ENCODE measurements around the gene OR5B2.
"Not testable (repeated sequence)": the region's sequence is repeated elsewhere in the genome, so short reads cannot be mapped to it uniquely, and the experiment has no call there.

OR5B2 gene

DNA sequence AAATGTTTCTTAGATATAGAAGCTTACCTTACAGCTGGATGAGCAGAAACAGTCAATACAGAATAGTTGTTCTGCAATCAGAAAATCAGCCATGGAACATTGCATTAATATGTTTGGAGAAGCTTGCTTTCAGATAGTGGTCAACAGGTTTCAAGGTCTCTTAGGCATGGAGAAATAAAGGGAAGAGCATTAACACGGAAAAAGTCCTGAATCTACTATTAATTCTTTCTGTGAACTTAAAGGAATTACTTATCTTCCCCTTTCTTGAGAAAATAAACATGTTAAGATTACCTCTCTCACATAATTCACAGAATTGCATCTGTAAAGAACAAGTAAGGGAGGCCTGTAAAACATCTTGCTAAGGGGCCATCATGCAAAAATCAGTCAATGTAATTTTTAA is 21.1 kb downstream of the OR5B2 start, which contains the start of gene OR5B3:
OR5B3 (minus strand) TSS at position 101 of the 400 bp plus-strand sequence. CDS start 3,465 bp downstream, outside the sequence.
- no peaks in the 10 kb centered on the region for H3K36me3 ChIP-seq (ENCODE audit: control insufficient read depth in 1 of 2, insufficient read depth in 2 of 2, low read length in 2 of 2)
- H3K27me3 ChIP-seq (ENCODE audit: low read depth, low read length): no peaks in the 10 kb centered on the region
- H3K27ac ChIP-seq (ENCODE audit: low read length): no peak within 1 kb of the TSS
- H3K9me3 ChIP-seq (ENCODE audit: control insufficient read depth in 1 of 2, low read length in 2 of 2): peaks cover 4 to 18% of the 10 kb centered on the region in 2 donors
- no peak within 1 kb of the TSS for H3K4me3 ChIP-seq (ENCODE audit: low read depth in 1 of 2, low read length in 2 of 2)
- no peaks in the 10 kb centered on the region for H3K4me1 ChIP-seq (ENCODE audit: control insufficient read depth in 1 of 2, insufficient read depth in 2 of 2, low read length in 2 of 2)

DNA sequence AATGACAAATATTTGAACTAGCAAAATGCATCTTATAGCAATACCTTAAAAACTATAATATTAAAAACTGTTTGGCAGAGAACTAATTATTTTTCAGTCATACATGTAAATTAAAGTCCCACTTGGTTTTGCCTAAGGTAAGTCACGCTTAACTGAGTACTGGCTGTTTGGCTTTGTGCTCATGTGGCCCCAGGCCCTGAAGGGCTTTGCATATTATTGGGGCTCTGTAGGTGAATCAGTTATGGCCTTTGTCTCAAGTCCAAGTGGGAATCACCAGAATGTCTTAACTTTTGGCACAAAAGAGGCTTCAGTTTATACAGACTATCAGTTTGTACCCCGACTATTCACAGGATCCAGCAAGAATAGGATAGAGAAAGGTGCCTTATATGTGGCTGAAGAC is 28.3 kb downstream of the OR5B2 start:
- not testable (repeated sequence) for H3K27me3 ChIP-seq (ENCODE audit: low read depth, low read length); H3K4me1 ChIP-seq (ENCODE audit: control insufficient read depth in 1 of 2, insufficient read depth in 2 of 2, low read length in 2 of 2); H3K27ac ChIP-seq (ENCODE audit: low read length); H3K36me3 ChIP-seq (ENCODE audit: control insufficient read depth in 1 of 2, insufficient read depth in 2 of 2, low read length in 2 of 2); H3K4me3 ChIP-seq (ENCODE audit: low read depth in 1 of 2, low read length in 2 of 2); H3K9me3 ChIP-seq (ENCODE audit: control insufficient read depth in 1 of 2, low read length in 2 of 2)

DNA sequence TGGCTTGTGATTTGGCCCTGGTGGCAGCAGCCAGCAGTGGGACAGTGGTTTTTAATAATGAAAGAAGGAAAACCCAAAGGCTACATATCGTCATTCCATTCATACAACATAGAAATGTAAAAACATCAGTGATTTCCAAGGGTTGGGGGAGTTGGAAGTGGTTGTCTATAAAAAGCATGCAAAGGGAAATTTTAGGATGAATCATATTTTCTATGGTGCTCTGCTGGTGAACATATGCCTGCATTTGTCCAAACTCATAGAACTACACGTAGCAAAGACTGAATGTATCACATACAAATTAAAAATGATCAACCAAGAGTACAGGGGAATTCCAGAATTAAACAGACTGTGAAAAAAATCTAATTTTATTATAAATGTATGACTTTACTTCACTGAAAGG is 32.3 kb downstream of the OR5B2 start:
- Histone ChIP-seq H3K4me1 (ENCODE audit: control insufficient read depth in 1 of 2, insufficient read depth in 2 of 2, low read length in 2 of 2) (no peaks in the 10 kb centered on the region), H3K9me3 (ENCODE audit: control insufficient read depth in 1 of 2, low read length in 2 of 2) (peaks cover 0 to 8% of the 10 kb centered on the region in 2 donors), H3K27ac (ENCODE audit: low read length) (no peak overlapping the region), H3K36me3 (ENCODE audit: control insufficient read depth in 1 of 2, insufficient read depth in 2 of 2, low read length in 2 of 2) (no peaks in the 10 kb centered on the region), H3K27me3 (ENCODE audit: low read depth, low read length) (no peaks in the 10 kb centered on the region), H3K4me3 (ENCODE audit: low read depth in 1 of 2, low read length in 2 of 2) (no peak overlapping the region)

DNA sequence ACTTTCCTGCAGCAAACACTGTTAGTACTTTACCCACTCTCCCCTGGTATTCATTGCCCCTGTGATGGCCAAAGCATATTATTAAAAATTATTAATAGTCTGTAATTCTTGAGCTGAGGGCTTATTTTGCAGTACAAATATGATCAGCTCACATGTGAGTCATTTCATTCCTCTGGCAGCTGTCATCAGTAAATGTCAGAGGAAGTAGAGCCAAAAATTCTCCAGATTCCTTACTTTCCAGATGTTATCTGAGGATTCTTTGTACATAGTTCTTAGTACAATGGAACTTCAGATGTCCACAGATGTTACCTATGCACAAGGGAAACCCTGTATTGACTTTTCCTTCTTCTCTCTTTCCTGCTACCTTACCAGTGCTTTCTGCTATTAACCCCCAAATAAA is 33.7 kb downstream of the OR5B2 start:
- Histone ChIP-seq H3K27me3 (ENCODE audit: low read depth, low read length) (no peaks in the 10 kb centered on the region), H3K27ac (ENCODE audit: low read length) (no peak overlapping the region)

DNA sequence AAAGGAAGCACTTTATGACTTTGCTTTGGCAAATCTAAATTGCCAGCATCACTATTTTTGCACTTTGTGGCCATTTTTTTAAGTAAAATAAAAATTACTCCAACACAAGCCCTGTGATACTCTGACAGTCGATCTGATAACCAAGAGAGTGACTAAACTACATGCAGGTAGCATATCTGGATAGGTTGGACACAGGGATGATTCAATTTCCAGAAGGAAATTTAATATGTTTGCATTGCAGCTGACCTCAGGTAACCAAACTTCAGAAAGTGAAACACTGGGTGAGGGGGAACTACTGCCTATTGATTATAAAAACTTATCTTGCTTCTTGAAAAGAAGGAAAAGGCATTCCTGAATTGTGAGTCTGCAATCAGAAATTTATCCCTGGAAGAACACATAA is 35.2 kb downstream of the OR5B2 start:
- Histone ChIP-seq H3K36me3 (ENCODE audit: control insufficient read depth in 1 of 2, insufficient read depth in 2 of 2, low read length in 2 of 2) (no peaks in the 10 kb centered on the region), H3K27ac (ENCODE audit: low read length) (no peak overlapping the region), H3K4me1 (ENCODE audit: control insufficient read depth in 1 of 2, insufficient read depth in 2 of 2, low read length in 2 of 2) (no peaks in the 10 kb centered on the region), H3K4me3 (ENCODE audit: low read depth in 1 of 2, low read length in 2 of 2) (no peak overlapping the region), H3K27me3 (ENCODE audit: low read depth, low read length) (no peaks in the 10 kb centered on the region), H3K9me3 (ENCODE audit: control insufficient read depth in 1 of 2, low read length in 2 of 2) (peaks cover 0 to 8% of the 10 kb centered on the region in 2 donors)

More for the DNA sequence above, 33.7 kb downstream of the OR5B2 start:
- Histone ChIP-seq H3K9me3 (ENCODE audit: control insufficient read depth in 1 of 2, low read length in 2 of 2) (peaks cover 0 to 8% of the 10 kb centered on the region in 2 donors), H3K36me3 (ENCODE audit: control insufficient read depth in 1 of 2, insufficient read depth in 2 of 2, low read length in 2 of 2) (no peaks in the 10 kb centered on the region), H3K4me1 (ENCODE audit: control insufficient read depth in 1 of 2, insufficient read depth in 2 of 2, low read length in 2 of 2) (no peaks in the 10 kb centered on the region), H3K4me3 (ENCODE audit: low read depth in 1 of 2, low read length in 2 of 2) (no peak overlapping the region)

DNA sequence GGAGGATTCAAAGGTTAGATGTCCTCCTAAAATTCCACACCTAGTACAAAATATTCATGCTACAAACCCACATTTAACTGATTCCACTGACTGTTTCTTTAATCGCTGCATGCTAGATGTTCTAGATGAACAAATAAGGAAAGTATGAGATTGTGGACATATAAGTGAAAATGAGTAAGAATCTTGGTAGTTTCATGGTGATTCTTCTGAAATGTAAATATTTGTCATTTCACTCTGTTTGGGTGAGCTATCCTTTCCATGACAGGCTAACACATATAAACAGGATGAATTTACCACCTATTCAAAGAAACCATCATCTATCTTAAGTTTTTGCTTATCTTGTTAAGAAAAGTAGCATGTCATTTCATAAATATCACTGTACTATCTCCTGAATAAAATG is 36.0 kb downstream of the OR5B2 start:
- H3K9me3 ChIP-seq (ENCODE audit: control insufficient read depth in 1 of 2, low read length in 2 of 2): peaks cover 0 to 8% of the 10 kb centered on the region in 2 donors
- H3K4me1 ChIP-seq (ENCODE audit: control insufficient read depth in 1 of 2, insufficient read depth in 2 of 2, low read length in 2 of 2): no peaks in the 10 kb centered on the region
- no peak overlapping the region for H3K4me3 ChIP-seq (ENCODE audit: low read depth in 1 of 2, low read length in 2 of 2)
- H3K36me3 ChIP-seq (ENCODE audit: control insufficient read depth in 1 of 2, insufficient read depth in 2 of 2, low read length in 2 of 2): no peaks in the 10 kb centered on the region
- H3K27me3 ChIP-seq (ENCODE audit: low read depth, low read length): no peaks in the 10 kb centered on the region
- H3K27ac ChIP-seq (ENCODE audit: low read length): no peak overlapping the region

DNA sequence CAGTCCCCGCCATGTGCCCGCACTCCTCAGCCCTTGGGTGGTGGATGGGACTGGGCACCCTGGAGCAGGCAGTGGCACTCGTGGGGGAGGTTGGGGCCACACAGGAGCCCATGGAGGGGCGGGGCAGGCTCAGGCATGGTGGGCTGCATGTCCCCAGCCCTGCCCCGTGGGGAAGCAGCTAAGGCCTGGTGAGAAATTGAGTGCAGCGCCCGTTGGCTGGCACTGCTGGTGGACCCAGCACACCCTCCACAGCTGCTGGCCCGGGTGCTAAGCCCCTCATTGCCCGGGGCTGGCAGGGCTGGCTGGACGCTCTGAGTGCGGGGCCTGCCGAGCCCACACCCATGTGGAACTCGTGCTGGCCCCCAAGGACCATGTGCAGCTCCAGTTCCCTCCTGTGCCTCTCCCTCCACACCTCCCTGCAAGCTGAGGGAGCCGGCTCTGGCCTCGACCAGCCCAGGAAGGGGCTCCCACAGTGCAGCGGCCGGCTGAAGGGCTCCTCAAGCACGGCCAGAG is 37.3 kb downstream of the OR5B2 start:
- Histone ChIP-seq H3K36me3 (ENCODE audit: control insufficient read depth in 1 of 2, insufficient read depth in 2 of 2, low read length in 2 of 2) (no peaks in the 10 kb centered on the region), H3K4me1 (ENCODE audit: control insufficient read depth in 1 of 2, insufficient read depth in 2 of 2, low read length in 2 of 2) (no peaks in the 10 kb centered on the region), H3K4me3 (ENCODE audit: low read depth in 1 of 2, low read length in 2 of 2) (no peak overlapping the region), H3K27ac (ENCODE audit: low read length) (no peak overlapping the region), H3K9me3 (ENCODE audit: control insufficient read depth in 1 of 2, low read length in 2 of 2) (peaks cover 0 to 8% of the 10 kb centered on the region in 2 donors), H3K27me3 (ENCODE audit: low read depth, low read length) (no peaks in the 10 kb centered on the region)
